CD4-positive, alpha-beta T cell treated with Interleukin-1 beta for 1 hour (primary cell): ENCODE measurements around the gene CFAP97D2.
"Not testable (repeated sequence)": the region's sequence is repeated elsewhere in the genome, so short reads cannot be mapped to it uniquely, and the experiment has no call there.

Experiments used
- DNase-seq, 2 donors: peaks; one replicate each; pipeline ENCODE4 v3.0.0-alpha.2; 2020 to 2022

The CFAP97D2 gene

DNA sequence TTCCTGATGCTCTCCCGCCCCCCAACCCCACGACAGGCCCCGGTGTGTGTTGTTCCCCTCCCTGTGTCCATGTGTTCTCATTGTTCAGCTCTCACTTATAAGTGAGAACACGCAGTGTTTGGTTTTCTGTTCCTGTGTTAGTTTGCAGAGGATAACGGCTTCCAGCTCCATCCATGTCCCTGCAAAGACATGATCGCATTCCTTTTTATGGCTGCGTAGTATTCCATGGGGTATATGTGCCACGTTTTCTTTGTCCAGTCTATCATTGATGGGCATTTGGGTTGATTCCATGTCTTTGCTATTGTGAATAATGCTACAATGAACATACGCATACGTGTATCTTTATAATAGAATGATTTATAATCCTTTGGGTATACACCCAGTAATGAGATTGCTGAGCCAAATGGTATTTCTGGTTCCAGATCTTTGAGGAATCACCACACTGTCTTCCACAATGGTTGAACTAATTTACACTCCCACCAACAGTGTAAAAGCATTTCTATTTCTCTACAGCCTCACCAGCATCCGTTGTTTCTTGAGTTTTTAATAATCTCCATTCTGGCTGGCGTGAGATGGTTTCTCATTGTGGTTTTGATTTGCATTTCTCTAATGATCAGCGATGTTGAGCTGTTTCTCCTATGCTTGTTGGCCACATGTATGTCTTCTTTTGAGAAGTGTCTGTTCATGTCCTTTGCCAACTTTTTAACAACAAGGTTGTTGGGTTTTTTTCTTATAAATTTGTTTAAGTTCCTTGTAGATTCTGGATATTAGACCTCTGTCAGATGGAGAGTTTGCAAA is 20.0 kb upstream of the CFAP97D2 start:
- DNase-seq: not testable (repeated sequence)

DNA sequence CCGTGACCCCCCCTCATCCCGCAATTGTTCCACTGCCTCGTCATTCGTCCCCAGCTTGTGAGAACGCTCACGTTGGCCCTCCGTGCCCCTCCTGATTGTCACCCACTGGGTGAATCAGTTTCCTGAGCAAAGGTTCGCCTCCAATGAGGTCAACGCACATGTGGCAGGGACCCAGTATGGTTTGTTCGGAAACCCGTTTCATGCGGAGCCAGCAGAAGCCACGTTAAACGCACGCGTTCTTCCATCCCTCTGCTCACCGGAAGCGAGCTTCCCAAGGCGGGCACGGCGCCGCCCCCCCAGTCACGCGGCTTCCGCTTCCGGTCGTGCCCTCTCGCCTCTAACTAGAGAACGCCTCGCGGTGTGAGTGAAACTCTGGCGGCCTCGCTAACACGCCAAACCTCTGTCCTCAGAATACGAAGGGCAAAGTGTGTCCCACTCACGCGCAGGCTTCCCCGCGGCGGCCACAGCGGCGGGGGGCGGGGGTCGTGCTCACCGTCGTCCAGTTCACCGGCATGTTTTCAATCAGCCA is 18.0 kb upstream of the CFAP97D2 start:
- no peak for DNase-seq

DNA sequence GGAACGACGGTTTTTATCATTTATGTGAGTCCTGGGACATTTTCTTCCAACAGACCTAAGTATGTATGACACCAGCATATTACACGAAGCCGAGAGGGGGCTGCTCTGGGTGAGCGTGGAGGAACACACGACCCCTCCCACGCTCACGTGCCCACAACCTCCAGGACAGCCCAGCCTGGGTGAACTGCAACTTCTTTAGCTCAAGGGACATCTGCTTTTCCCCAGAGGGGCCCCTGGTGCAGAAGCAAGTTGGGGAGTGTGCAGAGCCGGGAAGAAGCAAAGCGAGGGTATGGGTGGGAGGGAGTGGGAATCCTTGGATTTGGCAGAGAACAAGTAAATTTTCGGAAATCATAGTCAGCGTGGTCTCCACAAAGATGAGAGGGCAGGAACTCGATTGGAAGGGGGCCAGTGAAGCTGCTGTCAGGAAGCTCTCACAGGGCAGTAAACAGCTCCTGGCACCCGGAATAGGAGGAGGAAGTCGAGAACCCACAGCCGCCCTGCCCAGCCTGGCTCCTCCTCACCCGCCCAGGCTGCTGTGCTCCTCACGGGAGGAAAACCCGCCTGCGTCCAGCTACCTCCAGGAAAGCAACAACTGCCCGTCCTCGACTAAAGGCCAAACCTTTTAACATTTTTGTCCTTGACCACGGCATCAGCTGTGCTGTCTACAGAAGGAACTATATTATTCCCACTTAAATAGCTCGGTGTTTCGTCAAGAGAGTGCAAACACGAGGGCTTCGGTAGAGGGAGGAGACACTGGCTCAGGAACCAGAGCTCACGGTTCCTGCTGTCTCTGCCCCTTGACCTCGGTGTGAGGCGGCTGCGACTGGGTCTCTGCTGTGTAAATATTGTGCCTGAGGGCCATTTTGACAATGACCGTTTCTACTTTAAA is 17.2 kb upstream of the CFAP97D2 start:
- DNase-seq: peak; percentile 50 to 52

DNA sequence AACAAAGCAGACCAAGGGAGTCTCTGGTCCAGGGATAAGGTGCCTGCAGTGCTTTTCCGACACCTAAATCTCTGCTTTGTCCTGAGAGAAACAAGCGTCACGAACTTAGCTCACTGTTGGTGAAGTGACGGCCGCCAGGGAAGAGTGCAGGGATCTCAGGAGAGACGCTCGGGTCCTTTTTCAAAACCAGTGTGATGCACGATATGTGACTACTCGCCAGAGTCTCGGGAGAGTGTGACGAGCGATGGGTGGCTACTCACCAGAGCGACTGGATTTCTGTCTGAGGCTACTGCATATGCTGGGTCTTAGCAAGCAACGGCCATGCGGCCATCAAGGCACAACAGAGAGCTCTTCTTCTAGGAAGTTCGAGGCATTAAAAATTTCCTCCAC is 16.5 kb upstream of the CFAP97D2 start:
- no peak for DNase-seq

DNA sequence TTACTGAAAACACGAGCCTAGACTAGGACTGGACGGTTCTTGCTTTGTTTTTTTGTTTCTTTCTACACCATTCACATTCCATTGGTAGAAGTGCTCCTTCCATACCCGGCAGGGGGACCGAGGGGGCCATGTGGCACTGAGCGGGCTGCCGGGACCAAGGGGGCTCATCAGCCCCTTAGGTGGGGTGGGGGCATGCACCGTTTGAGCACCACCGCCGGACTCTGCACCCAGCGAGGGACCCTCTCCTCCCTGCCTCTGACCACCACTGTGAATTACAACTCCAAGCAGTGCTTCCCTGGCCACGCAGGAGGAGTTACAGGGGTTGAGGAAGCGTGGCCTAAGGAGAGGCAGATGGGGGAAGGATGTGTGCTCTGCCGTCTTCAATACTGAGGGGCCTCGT is 15.0 kb upstream of the CFAP97D2 start:
- DNase-seq: no peak

DNA sequence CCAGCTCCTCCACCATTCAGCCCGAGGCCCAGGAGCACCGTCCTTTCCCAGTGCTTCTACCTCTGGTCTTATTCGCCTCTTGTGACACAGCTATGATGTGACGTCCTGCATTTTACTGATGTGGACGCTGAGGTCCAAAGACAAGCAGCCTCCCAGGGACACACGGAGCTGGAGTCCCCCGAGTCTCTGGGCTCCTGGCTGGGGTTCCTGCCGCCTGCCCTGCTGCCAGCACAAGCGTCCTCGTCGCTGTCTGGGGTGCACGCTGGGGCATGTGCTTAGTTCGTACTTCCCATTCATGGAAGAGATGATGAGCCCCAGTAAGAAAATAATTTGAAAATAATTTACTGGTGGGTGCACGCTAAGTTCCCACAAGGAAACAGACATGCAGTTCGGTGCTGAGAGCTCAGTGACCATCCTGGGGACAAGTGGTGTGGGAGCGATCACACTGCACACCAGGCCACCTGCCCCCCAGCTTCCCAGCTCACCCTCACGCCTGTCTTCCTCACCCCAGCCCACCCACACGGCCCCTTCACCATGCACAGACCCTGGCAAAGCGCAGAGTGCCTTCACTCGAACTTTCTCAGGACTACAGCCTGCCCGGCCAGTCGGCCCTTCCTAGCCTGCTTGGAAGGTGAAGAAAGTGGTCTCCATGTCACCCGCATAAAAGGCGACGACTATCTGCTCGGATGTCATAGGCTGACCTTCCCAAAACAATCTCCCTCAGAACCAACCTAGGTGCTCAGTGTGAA is 14.2 kb upstream of the CFAP97D2 start:
- DNase-seq: no peak

DNA sequence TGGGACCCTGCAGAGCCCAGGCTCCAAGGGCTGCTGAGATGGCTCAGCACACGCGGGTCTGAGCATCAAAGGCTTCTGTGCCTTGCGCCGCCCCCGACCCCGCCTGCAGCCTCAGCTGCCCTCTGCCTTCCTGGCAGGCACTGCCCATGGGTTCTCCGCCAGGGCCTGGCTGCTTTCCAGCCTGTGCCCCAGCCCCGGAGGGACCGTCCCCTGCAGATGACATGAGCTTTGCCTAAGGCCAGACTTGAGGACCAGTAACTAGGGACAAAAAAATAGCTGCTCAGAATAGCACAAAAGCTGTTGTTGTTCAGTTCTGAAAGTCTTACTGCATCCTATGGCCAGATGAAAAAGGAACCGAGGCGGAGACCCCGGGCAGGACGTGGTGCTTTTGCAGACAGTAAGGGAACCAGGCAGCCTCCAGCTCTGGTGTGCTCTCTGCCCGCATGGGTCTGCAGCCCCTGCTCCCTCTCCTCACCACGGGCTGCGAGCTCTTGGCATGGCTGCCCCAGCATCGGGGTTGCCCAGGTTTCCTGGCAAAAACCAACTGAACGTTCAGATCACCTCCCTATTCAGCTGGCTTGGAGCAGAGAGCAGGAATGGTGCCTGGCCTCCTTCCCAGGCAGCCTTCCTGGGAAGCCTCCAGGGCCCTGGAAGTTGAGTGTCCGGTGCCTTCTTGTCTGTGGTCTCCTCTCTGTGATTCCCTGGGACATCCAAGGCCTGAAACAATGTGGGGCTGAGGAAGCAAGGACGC is 12.5 kb upstream of the CFAP97D2 start:
- no peak for DNase-seq

DNA sequence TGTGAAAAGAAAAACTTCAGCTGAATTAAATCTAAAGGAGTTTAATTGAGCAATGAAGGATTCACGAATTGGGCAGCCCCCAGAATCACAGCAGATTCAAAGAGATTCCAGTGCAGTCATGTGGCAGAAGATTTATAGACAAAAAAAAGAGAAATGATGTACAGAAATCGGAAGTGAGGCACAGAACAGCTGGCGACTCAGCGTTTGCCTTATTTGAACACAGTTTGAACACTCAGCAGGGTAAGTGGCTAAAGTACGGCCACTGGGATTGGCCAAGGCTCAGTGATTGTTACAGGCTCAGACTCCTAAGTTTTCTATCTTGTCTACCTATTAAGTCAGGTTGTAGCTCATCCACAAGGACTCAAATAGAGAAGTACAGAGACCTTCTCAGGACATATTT is 11.6 kb upstream of the CFAP97D2 start:
- DNase-seq: peak in 1 of 2 donors; percentile 52

DNA sequence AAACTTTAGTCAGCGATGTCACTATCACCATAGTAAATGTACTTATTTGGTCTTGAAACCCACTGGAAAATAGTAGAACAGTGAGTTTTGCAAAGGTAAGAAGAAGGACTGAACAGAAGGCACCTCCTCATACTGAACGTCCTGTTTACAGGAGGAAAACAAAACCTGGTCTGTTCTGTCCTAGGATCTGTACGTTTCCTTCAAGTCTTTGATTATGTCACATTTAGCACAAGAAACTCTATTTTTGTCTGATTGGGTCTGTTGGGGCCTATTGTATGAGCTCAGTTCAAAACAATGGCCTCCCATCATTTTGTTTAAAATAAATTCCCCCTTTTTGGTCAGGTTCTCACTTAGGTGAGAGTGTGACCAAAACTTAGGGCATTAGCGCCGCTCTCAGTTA is 11.2 kb upstream of the CFAP97D2 start:
- DNase-seq: no peak

DNA sequence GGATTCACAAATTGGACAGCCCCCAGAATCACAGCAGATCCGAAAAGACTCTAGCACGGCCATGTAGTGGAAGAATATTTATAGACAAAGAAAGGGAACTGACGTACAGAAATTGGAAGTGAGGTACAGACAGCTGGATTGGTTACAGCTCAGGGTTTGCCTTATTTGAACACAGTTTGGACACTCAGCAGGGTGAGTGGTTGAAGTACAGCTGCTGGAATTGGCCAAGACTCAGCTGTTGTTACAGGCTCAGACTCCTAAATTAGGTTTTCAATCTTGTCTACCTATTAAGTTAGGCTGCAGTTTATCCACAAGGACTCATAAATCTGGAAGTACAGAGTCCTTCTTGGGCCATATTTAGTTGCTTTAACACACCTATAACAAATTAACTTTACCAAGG is 5.8 kb upstream of the CFAP97D2 start:
- DNase-seq: no peak

DNA sequence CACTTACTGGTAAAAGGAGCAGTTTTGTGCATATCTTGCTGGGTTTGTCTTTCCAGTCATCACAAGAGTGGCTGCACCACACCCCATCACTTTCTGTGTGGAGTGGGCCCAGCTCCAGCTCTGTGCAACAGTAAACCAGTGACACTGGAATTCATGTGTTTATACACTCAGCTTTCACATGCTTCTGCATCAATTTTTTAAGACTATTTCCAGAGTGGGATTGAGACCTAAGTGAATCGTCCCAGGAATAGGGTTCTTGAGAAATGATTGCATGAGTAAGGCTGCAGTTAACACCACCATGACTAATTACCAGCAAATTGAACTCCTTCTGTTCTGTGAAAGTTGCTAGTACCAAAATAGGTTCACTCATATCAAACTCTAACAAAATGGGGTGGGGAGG is 5.3 kb upstream of the CFAP97D2 start:
- no peak for DNase-seq

DNA sequence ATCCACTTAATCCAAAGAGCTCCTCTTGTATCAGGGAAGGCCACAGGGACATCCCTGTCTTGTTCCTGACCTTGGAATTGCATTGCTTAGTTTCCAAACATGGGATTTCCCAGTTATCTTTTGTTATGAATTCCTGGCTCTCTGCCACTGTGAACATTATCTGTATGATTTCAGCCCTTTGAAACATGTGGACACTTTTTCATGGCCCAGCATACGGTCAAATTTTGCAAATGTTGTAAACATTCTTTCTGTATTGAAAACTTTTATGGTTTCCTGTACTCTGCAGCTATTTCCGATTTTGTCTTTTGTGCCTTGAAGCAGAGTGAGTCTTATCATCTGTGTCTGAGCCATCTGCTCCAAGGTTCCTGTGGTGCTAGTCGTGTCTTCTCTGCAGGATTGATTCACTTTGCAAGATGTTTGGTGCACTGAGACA is 4.5 kb upstream of the CFAP97D2 start:
- DNase-seq: no peak

DNA sequence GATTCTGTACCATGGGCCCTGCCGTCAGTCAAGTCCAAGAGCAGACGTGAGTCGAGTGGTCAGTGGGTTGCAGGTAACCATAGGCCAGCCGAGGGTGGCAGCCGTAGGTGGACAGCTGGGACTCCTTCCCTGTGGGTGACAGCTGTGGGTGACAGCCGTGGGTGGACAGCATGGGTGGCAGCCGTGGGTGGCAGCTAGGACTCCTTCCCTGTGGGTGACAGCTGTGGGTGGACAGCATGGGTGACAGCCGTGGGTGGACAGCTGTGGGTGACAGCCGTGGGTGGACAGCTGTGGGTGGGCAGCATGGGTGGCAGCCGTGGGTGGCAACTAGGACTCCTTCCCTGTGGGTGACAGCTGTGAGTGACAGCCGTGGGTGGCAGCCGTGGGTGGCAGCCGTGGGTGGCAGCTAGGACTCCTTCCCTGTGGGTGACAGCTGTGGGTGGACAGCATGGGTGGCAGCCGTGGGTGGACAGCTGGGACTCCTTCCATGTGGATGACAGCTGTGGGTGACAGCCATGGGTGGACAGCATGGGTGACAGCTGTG is 2.6 kb upstream of the CFAP97D2 start:
- not testable (repeated sequence) for DNase-seq

DNA sequence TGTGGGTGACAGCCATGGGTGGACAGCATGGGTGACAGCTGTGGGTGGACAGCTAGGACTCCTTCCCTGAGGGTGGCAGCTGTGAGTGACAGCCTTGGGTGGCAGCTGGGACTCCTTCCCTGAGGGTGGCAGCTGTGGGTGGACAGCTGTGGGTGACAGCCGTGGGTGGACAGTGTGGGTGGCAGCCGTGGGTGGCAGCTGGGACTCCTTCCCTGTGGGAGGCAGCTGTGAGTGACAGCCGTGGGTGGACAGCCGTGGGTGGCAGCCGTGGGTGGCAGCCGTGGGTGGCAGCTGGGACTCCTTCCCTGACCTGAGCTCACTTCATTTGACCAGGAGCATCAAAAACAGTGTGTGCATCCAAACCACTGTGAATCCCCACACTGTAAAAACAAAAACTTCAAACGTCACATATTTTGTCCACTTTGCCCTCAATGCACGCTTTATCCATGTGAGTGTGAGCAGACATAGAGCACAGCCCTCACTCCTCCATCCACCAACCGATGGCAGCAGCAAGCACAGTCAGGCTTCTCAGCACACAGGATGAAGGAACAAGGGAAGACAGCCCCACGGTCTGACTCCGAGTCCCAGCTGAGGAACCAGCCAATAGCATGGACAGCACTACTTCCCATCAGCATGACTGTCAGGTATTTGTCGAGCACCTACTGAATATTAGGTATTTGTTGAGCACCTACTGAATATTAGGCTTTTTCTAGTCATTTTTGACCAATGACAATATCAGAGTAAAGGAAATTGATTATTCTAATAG is 1.6 kb upstream of the CFAP97D2 start:
- DNase-seq: no peak

DNA sequence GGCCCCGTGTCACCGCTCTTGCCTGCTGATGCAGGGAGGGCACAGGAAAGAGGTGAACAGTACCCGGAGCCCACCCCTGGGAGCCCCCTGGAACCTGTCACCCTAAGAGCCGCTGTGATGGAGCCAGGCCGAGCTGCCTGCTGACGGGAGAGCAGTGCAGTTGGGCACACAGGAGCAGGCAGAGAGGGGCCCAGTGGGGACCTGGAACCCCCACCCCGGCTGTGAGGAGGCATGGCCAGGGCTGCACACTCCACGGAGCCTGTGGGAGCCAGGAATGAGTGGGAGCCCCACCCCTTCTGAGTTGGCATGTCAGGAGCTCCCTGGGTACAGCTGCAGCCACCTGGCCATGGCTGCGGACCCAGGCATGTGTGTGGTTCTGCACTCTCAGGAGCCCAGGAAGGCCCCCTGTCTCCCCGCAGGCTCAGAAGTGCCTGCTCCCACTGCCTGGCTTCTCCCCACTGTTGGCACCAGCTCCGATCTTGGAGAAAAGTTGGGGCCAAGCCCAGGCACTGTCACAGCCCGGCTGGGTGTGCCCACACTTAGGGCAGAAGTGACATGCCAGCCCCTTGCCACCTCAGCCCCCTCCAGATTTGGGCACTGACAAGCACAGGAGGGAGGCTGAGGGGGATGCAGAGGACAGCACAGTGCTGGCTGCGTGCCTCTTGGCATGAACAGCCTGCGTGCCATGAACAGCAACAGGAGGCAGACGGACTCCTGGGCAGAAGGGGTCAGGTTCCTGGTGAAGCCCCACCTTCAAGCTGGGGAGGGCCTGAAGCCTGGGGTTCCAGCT is 6.3 kb downstream of the CFAP97D2 start:
- DNase-seq: no peak

DNA sequence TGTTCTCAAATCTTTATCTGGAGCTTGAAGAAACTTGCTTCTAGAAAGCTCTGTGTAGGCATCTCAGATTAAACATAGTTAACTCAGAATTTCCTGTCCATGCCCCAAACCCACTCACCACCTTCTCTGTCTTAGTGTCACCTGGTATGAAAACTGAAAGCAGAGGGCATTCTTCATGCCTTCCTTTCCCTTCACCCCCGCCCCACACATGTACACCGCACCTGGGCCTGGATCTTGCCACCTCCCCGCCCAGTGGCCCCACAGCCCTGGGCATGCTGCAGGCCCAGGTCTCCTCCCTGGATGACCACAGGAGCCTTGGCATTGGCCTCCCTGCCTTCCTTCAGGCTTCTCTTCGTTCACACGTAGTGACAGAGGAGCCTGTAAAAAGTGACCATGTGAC is 15.8 kb downstream of the CFAP97D2 start:
- peak in 1 of 2 donors; percentile 25 for DNase-seq

DNA sequence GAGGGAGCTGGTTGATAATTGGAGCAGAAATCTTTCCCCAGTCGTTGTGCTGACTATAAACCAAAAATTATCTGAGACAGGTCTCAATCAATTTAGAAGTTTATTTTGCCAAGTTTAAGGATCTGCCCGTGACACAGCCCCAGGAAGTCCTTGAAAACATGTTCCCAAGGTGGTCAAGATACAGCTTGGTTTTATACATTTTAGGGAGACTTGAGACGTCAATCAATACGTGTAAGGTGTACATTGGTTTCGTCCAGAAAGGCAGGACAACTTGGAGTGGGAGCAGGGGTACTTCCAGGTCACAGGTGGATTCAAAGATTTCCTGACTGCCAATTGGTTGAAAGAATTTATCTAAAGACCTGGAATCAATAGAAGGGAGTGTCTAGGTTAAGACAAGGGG is 17.6 kb downstream of the CFAP97D2 start:
- no peak for DNase-seq

DNA sequence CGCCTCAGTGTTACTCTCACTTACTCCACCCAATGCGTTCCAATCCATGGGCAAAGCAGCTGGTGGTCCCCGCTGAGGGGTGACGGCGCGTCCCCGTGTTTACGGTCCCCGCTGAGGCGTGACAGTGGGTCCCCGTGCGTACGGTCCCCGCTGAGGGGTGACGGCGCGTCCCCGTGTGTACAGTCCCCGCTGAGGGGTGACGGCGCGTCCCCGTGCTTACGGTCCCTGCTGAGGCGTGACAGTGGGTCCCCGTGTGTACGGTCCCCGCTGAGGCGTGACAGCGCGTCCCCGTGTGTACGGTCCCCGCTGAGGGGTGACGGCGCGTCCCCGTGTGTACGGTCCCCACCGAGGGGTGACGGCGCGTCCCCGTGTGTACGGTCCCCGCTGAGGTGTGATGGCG is 19.5 kb downstream of the CFAP97D2 start:
- no peak for DNase-seq

DNA sequence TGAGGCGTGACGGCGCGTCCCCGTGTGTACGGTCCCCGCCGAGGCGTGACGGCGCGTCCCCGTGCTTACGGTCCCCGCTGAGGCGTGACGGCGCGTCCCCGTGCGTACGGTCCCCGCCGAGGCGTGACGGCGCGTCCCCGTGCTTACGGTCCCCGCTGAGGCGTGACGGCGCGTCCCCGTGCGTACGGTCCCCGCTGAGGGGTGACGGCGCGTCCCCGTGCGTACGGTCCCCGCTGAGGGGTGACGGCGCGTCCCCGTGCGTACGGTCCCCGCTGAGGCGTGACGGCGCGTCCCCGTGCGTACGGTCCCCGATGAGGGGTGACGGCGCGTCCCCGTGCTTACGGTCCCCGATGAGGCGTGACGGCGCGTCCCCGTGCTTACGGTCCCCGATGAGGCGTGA is 20.5 kb downstream of the CFAP97D2 start:
- not testable (repeated sequence) for DNase-seq

DNA sequence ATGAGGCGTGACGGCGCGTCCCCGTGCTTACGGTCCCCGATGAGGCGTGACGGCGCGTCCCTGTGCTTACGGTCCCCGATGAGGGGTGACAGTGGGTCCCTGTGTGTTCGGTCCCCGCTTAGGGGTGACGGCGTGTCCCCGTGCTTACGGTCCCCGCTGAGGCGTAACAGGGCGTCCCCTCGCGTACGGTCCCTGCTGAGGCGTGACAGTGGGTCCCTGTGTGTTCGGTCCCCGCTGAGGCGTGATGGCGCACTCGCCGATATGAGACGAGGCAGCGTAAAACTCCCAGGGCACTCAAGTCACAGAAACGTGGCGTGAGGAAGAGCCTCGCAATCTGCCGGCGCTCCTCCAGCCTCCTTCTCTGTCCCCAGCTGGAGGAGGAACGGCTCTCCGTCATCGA is 20.9 kb downstream of the CFAP97D2 start:
- DNase-seq: peak in 1 of 2 donors; percentile 17
